Tibial artery (tissue), 4 donors: ENCODE results near the gene SEMA6A.

Experiments used
- DNase-seq, 2 donors: peaks; one replicate each; pipeline ENCODE4 v3.0.0-alpha.2; 2019
- H3K27ac ChIP-seq, 2 donors: fragments of 200-600 bp; sonication (generic) in 1 of 2; 1 replicate in 1 of 2; 2 replicates in 1 of 2; pipeline ENCODE4 v1.5.1; 2018 to 2019; ENCODE audit warnings: mild to moderate bottlenecking in 1 of 2
- H3K27me3 ChIP-seq, 2 donors: fragments of 200-600 bp; sonication (generic) in 1 of 2; one replicate each; pipeline versions ENCODE4 v1.5.1 to v1.6.0; 2016 to 2019
- H3K36me3 ChIP-seq, 3 donors: fragments of 200-600 bp; sonication (generic) in 2 of 3; one replicate each; pipeline ENCODE4 v1.5.1; 2016 to 2019; ENCODE audit warnings: mild to moderate bottlenecking in 2 of 3
- H3K4me1 ChIP-seq, 4 donors: fragments of 200-600 bp; sonication (generic) in 2 of 4; 1 replicate in 3 of 4; 2 replicates in 1 of 4; pipeline ENCODE4 v1.5.1; 2016 to 2019
- H3K4me3 ChIP-seq, 2 donors: fragments of 200-600 bp; sonication (generic) in 1 of 2; 1 replicate in 1 of 2; 2 replicates in 1 of 2; pipeline ENCODE4 v1.5.1; 2018 to 2019; ENCODE audit warnings: mild to moderate bottlenecking in 2 of 2
- H3K9me3 ChIP-seq, 3 donors: fragments of 200-600 bp; sonication (generic) in 1 of 3; one replicate each; pipeline ENCODE4 v1.5.1; 2016 to 2019
- intact Hi-C: fragments of 100-400 bp; cut with DNase I; formaldehyde crosslinking; loops from one replicate; pipeline ENCODE4 v1.15.0; 2023; ENCODE audit warnings: low total_unique reads
- TF ChIP-seq, protein P1 (sequence below), 2 experiments: fragments of 200-600 bp in 1 of 2; fragments of 450-650 bp in 1 of 2; IDR thresholded peaks; one replicate each; pipeline ENCODE4 v1.5.1; 2017 to 2019; ENCODE audit warnings: antibody characterized with exemption in 2 of 2, mild to moderate bottlenecking in 1 of 2, moderate library complexity in 1 of 2

The SEMA6A gene

DNA sequence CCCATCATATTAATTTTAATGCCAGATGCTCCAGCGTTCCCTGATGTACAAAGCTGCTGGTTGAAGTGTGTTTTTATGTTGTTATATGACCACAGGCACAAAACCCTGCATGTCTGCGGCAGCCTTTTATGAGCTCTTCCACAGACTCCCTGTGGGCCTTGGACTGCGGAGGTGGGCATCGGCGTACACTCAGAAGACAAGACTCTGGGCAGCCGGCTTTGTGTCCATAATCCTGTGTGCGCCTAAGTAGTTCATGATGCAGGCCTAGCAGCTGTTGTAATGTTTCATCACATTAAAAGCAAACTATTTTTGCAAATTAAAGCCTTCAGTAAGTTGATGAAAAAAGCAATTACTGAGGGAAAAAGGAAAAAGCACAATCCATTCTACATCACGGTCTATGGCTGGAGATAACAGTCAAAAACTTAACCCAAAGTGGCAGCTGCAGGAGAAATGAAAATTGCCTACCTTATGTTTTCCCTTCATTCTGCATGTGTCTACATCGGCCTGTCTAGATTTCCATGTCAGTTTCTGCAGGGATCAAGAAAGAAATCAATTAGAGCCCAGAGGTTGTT lies 78.8 kb downstream of the SEMA6A start:
- H3K36me3 ChIP-seq, result peaks cover 0 to 24% (median 11%) of the 10 kb centered on the region in 3 donors
- H3K27ac ChIP-seq, result no peak overlapping the region
- no peaks in the 10 kb centered on the region for H3K27me3 ChIP-seq
- no peak for DNase-seq
- H3K4me3 ChIP-seq, result no peak overlapping the region
- TF ChIP-seq, protein P1, sequence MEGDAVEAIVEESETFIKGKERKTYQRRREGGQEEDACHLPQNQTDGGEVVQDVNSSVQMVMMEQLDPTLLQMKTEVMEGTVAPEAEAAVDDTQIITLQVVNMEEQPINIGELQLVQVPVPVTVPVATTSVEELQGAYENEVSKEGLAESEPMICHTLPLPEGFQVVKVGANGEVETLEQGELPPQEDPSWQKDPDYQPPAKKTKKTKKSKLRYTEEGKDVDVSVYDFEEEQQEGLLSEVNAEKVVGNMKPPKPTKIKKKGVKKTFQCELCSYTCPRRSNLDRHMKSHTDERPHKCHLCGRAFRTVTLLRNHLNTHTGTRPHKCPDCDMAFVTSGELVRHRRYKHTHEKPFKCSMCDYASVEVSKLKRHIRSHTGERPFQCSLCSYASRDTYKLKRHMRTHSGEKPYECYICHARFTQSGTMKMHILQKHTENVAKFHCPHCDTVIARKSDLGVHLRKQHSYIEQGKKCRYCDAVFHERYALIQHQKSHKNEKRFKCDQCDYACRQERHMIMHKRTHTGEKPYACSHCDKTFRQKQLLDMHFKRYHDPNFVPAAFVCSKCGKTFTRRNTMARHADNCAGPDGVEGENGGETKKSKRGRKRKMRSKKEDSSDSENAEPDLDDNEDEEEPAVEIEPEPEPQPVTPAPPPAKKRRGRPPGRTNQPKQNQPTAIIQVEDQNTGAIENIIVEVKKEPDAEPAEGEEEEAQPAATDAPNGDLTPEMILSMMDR (IDR thresholded peaks at IDR 0.05), result no peak
- intact Hi-C loops, result no loop called here
- no peaks in the 10 kb centered on the region for H3K9me3 ChIP-seq
- H3K4me1 ChIP-seq, result no peaks in the 10 kb centered on the region

DNA sequence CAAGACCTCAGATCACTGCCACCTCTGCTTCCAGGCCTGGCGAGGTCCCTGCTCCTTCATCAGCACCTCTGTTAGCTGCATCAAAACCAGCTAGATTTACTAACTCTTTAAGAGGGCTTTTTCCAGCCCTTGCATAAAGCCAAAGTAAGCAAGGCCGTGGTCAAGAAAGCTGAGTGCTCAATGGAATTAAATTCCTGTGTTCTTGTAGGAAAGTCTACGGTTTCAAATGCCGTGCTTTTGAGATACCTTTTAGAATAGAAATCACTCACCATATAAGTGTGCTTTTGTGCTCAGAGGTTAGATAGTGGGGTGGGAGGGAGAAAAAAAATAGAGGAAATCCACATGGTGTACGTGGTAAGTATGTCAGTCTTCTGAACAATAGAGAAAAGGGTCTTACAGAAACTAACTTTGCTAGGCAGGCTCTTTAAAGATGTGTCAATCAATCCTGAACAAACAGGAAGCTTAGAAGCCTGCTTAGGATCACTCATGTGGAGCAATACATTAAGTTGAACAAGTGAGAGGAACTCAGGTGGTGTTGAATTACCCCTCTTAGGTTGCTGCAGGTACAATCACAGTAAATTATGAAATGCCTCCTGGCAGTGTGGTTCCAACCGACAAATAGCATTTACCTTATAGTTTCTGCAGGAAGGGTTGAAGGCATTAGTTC lies 79.7 kb downstream of the SEMA6A start:
- intact Hi-C loops, result no loop called here
- no peaks in the 10 kb centered on the region for H3K9me3 ChIP-seq
- DNase-seq, result no peak
- H3K27me3 ChIP-seq, result no peaks in the 10 kb centered on the region
- H3K4me3 ChIP-seq, result no peak overlapping the region
- TF ChIP-seq, protein P1 (IDR thresholded peaks at IDR 0.05), result no peak
- H3K36me3 ChIP-seq, result peaks cover 0 to 24% (median 11%) of the 10 kb centered on the region in 3 donors
- no peak overlapping the region for H3K27ac ChIP-seq
- no peaks in the 10 kb centered on the region for H3K4me1 ChIP-seq

DNA sequence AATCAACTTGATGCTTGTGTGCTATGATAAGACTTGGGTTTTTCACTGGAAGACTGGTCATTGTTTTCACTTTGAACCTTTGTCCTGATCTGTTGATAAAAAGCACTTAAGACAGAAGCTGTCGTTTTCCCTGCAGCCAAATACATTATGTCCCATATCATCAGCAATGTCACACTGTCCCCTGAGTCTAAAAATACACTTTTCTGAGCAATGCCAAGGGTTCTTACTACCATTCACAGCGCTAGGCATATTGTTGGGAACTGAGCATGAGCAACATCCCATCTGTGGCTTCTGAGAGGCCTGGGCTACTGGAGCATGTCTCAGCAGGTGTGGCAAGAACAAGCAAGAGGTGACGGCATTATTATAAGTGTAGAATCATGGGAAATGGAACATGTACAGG lies 81.8 kb downstream of the SEMA6A start:
- H3K36me3 ChIP-seq, result peaks cover 0 to 31% (median 11%) of the 10 kb centered on the region in 3 donors
- intact Hi-C loops, result no loop called here
- TF ChIP-seq, protein P1 (IDR thresholded peaks at IDR 0.05), result no peak
- no peaks in the 10 kb centered on the region for H3K27me3 ChIP-seq
- no peak overlapping the region for H3K27ac ChIP-seq
- no peak overlapping the region for H3K4me3 ChIP-seq
- H3K9me3 ChIP-seq, result no peaks in the 10 kb centered on the region
- DNase-seq, result no peak
- no peaks in the 10 kb centered on the region for H3K4me1 ChIP-seq

DNA sequence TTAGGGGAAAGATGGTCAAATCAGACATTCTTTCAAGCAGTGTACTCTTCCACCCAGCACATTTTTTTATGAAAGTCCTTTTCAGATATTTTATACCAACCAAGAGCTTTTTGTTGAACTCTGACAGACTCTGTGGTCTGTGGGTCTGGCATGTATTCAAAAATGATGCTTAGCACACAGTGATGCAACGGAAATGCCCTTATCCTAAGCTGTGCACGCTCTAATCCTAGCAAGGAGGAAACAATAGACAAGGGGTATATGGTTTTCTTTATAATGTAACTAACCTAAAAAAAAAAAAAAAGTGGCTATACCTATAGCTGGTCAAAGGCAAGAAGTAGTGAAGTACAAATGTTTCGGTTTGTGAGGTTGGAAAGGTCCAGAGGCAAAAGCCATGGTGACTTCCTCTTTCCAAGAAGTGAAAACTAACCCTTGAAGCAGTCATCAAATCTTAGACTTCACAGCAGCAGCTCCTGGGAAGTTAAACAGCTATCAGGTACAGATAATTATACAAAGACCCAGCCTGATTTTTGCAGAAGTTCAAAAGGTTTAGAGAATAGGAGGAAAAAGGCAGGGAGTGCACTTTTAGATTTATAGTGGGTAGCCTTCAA lies 82.5 kb downstream of the SEMA6A start:
- no peak overlapping the region for H3K4me3 ChIP-seq
- no peak overlapping the region for H3K27ac ChIP-seq
- peaks cover 0 to 37% (median 11%) of the 10 kb centered on the region in 3 donors for H3K36me3 ChIP-seq
- no peak for DNase-seq
- no peaks in the 10 kb centered on the region for H3K27me3 ChIP-seq
- intact Hi-C loops, result no loop called here
- TF ChIP-seq, protein P1 (IDR thresholded peaks at IDR 0.05), result no peak
- H3K4me1 ChIP-seq, result no peaks in the 10 kb centered on the region
- no peaks in the 10 kb centered on the region for H3K9me3 ChIP-seq

DNA sequence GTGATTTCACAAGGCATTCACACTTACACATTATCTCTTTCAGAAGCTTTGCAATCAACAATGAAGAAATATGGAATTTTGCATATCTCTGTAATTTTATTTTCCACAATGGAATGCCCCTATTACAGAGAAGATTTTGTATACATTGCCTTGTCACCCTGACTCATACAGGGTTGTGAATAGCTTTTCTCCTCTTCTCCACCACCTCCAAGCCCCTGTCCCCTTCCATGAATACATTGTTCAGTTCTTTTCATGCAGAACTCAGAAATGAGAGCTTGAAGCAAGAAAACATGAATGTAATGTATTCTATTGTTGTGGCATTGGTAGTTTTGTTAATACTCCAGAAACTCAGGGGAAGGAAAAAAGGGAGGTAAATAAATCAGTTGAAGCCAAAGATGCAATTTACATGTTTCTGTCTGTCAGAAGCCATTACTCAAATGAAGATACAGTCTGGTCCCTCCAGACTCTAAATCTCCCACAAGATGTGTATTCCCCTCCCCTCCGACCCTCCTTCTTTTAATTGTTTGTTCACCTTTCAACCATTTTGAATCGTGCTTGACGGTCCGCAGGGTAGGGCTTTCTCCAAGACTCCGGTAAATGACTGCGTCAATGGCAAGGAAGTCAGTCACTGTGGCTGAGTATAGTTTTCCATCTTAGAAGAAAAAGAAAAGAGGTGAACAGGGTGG lies 86.1 kb downstream of the SEMA6A start:
- intact Hi-C loops, result no loop called here
- Histone ChIP-seq H3K27me3 (no peaks in the 10 kb centered on the region), H3K4me3 (no peak overlapping the region), H3K36me3 (peaks cover 0 to 23% (median 4%) of the 10 kb centered on the region in 3 donors), H3K27ac (no peak overlapping the region), H3K4me1 (no peaks in the 10 kb centered on the region), H3K9me3 (no peaks in the 10 kb centered on the region)
- TF ChIP-seq, protein P1 (IDR thresholded peaks at IDR 0.05), result no peak
- no peak for DNase-seq
